Measurements from ENCODE around the gene DBP. TPM values are rescaled to one million over a fixed set of nuclear protein-coding genes. Genes with fewer than 3 reads are reported as not detected.

DBP gene
- total RNA-seq, 1 experiment from 2014 or later, result 14.2 TPM

DNA sequence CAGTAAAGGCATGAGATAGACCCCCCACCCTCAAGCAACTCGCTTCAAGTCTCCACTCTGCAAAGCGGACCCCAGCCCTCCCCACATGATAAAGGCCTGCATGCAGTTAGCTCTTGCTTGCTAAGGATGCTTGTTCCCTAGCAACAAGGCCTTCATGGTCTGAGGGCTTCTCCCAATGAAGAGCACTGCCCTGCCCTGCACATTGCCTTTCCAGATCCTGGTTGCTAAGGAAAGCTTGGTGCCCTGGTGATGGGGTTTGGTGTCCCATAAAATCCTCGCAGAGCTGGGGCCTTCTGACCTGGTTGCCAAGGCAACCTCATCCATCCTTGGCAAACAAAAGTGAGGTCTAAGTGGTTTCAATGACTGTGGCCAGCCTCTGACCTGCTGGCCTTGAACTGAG lies 6.0 kb downstream of the DBP start:
- ChIA-PET CTCF (interaction anchor here (0.5 kb wide), 1 partner anchor 157 kb away, joined by 3 read pairs; no protein-coding TSS in a partner anchor), POLR2A (ENCODE audit: low non-redundant PET) (interaction anchor here (0.6 to 1.9 kb wide), 2 partner anchors 12 to 166 kb away, joined by 6 to 10 read pairs; partner anchors contain the start of genes RPL18 and SPHK2)
- Histone ChIP-seq H3K36me3 (ENCODE audit: insufficient read depth, low read length, poor library complexity, severe bottlenecking) (peaks cover 19% of the 10 kb centered on the region), H3K27ac (ENCODE audit: low read depth, low read length, poor library complexity, severe bottlenecking) (peak overlapping the region; percentile 88), H3K4me3 (ENCODE audit: low read depth, low read length, poor library complexity, severe bottlenecking) (no peak overlapping the region), H3K27me3 (replicated peaks; ENCODE audit: insufficient read depth, low read depth, low read length, poor library complexity) (no peaks in the 10 kb centered on the region), H3K9me3 (ENCODE audit: low read depth, low read length, poor library complexity, severe bottlenecking) (no peaks in the 10 kb centered on the region), H3K4me1 (ENCODE audit: insufficient read depth, low read length, poor library complexity, severe bottlenecking) (peaks cover 45% of the 10 kb centered on the region)
- DNase-seq (ENCODE audit: low spot score), result peak; percentile 44
- intact Hi-C loops (cut with micrococcal nuclease; ENCODE audit: unreplicated experiment), result no loop called here
- BruUV-seq (replicated peaks), result no TSS peak
- TF ChIP-seq EZH2 (IDR thresholded peaks at IDR 0.05; ENCODE audit: borderline replicate concordance, low read depth, low read length, poor library complexity, severe bottlenecking), result no peak
- TF ChIP-seq, protein P1, sequence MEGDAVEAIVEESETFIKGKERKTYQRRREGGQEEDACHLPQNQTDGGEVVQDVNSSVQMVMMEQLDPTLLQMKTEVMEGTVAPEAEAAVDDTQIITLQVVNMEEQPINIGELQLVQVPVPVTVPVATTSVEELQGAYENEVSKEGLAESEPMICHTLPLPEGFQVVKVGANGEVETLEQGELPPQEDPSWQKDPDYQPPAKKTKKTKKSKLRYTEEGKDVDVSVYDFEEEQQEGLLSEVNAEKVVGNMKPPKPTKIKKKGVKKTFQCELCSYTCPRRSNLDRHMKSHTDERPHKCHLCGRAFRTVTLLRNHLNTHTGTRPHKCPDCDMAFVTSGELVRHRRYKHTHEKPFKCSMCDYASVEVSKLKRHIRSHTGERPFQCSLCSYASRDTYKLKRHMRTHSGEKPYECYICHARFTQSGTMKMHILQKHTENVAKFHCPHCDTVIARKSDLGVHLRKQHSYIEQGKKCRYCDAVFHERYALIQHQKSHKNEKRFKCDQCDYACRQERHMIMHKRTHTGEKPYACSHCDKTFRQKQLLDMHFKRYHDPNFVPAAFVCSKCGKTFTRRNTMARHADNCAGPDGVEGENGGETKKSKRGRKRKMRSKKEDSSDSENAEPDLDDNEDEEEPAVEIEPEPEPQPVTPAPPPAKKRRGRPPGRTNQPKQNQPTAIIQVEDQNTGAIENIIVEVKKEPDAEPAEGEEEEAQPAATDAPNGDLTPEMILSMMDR (conservative IDR thresholded peaks at IDR 0.05; ENCODE audit: low read depth, low read length), result no peak

DNA sequence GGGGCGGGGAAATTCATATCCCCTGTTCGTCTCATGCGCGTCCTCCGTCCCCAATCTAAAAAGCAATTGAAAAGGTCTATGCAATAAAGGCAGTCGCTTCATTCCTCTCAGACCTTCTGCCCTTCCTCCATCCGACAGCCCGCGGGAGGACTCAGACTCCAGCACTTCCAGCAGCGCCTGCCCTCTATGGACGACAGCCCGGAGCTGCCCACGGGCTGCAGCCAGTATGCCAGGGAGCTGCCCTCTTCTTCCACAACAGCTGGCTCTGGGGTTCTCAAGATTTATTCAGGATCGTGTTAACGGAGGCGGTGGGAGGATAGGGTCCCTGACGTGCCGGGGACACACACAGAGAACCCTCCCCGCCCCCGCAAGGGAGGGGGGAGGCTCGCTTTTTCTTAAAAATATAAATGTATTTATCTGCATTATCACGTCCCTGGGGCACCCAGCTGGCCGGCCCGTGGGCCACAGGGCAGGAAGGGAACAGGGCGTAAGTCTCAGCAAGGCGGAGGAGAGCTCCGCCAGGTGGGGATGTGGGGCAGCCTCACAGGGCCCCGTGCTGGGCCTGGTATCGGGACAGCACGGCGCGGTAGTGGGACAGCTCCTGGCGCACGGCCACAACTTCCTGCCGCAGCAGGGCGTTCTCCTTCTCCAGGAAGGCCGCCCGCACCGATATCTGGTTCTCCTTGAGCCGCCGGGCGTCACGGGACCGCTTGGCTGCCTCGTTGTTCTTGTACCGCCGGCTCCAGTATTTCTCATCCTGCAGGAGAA lies 6.7 kb downstream of the DBP start:
- CTCF ChIA-PET, result interaction anchor here (0.5 kb wide), 1 partner anchor 158 kb away, joined by 3 read pairs; no protein-coding TSS in a partner anchor
- peak; percentile 94 for DNase-seq (ENCODE audit: low spot score)
- no TSS peak for BruUV-seq (replicated peaks)
- peaks cover 45% of the 10 kb centered on the region for H3K4me1 ChIP-seq (ENCODE audit: insufficient read depth, low read length, poor library complexity, severe bottlenecking)
- H3K9me3 ChIP-seq (ENCODE audit: low read depth, low read length, poor library complexity, severe bottlenecking), result no peaks in the 10 kb centered on the region
- peak overlapping the region; percentile 88 for H3K27ac ChIP-seq (ENCODE audit: low read depth, low read length, poor library complexity, severe bottlenecking)
- peaks cover 19% of the 10 kb centered on the region for H3K36me3 ChIP-seq (ENCODE audit: insufficient read depth, low read length, poor library complexity, severe bottlenecking)
- intact Hi-C loops (cut with micrococcal nuclease; ENCODE audit: unreplicated experiment), result no loop called here
- POLR2A ChIA-PET (ENCODE audit: low non-redundant PET), result interaction anchor here (0.6 to 1.9 kb wide), 2 partner anchors 11 to 165 kb away, joined by 6 to 10 read pairs; partner anchors contain the start of genes RPL18 and SPHK2
- H3K4me3 ChIP-seq (ENCODE audit: low read depth, low read length, poor library complexity, severe bottlenecking), result peak overlapping the region; percentile 22
- no peak for TF ChIP-seq EZH2 (IDR thresholded peaks at IDR 0.05; ENCODE audit: borderline replicate concordance, low read depth, low read length, poor library complexity, severe bottlenecking)
- TF ChIP-seq, protein P1 (conservative IDR thresholded peaks at IDR 0.05; ENCODE audit: low read depth, low read length), result peak; percentile 52
- H3K27me3 ChIP-seq (replicated peaks; ENCODE audit: insufficient read depth, low read depth, low read length, poor library complexity), result no peaks in the 10 kb centered on the region

DNA sequence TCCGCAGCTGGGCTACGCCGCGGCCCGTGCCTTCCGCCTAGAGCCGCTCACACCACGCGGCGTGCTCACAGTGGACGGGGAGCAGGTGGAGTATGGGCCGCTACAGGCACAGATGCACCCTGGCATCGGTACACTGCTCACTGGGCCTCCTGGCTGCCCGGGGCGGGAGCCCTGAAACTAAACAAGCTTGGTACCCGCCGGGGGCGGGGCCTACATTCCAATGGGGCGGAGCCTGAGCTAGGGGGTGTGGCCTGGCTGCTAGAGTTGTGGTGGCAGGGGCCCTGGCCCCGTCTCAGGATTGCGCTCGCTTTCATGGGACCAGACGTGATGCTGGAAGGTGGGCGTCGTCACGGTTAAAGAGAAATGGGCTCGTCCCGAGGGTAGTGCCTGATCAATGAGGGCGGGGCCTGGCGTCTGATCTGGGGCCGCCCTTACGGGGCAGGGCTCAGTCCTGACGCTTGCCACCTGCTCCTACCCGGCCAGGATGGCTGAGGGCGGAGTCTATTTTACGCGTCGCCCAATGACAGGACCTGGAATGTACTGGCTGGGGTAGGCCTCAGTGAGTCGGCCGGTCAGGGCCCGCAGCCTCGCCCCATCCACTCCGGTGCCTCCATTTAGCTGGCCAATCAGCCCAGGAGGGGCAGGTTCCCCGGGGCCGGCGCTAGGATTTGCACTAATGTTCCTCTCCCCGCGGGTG lies 7.4 kb downstream of the DBP start:
- Histone ChIP-seq H3K27me3 (replicated peaks; ENCODE audit: insufficient read depth, low read depth, low read length, poor library complexity) (no peaks in the 10 kb centered on the region), H3K9me3 (ENCODE audit: low read depth, low read length, poor library complexity, severe bottlenecking) (no peaks in the 10 kb centered on the region), H3K36me3 (ENCODE audit: insufficient read depth, low read length, poor library complexity, severe bottlenecking) (peaks cover 19% of the 10 kb centered on the region), H3K4me1 (ENCODE audit: insufficient read depth, low read length, poor library complexity, severe bottlenecking) (peaks cover 40% of the 10 kb centered on the region), H3K4me3 (ENCODE audit: low read depth, low read length, poor library complexity, severe bottlenecking) (peak overlapping the region; percentile 22), H3K27ac (ENCODE audit: low read depth, low read length, poor library complexity, severe bottlenecking) (peak overlapping the region; percentile 88)
- no TSS peak for BruUV-seq (replicated peaks)
- peak; percentile 90 for DNase-seq (ENCODE audit: low spot score)
- intact Hi-C loops (cut with micrococcal nuclease; ENCODE audit: unreplicated experiment), result no loop called here
- TF ChIP-seq, protein P1 (conservative IDR thresholded peaks at IDR 0.05; ENCODE audit: low read depth, low read length), result no peak
- no peak for TF ChIP-seq EZH2 (IDR thresholded peaks at IDR 0.05; ENCODE audit: borderline replicate concordance, low read depth, low read length, poor library complexity, severe bottlenecking)
- POLR2A ChIA-PET (ENCODE audit: low non-redundant PET), result interaction anchor here (1.9 kb wide), 1 partner anchor 11 kb away, joined by 10 read pairs; the partner anchor contains the start of genes RPL18 and SPHK2
- CTCF ChIA-PET, result no interaction called here

Data from A673 (cell line).